Tibial nerve (tissue), 4 donors: Measurements from ENCODE around the gene TBPL2. TPM values are rescaled to one million over a fixed set of nuclear protein-coding genes. Genes with fewer than 3 reads are reported as not detected.
"Not testable (repeated sequence)": the region's sequence is repeated elsewhere in the genome, so short reads cannot be mapped to it uniquely, and the experiment has no call there.

Experiments used
- DNase-seq, 2 donors: peaks; one replicate each; pipeline ENCODE4 v3.0.0-alpha.2; 2019; ENCODE audit warnings: low spot score in 2 of 2
- H3K27ac ChIP-seq, 4 donors: fragments of 200-600 bp; sonication (generic) in 3 of 4; one replicate each; pipeline ENCODE4 v1.5.1; 2017 to 2019; ENCODE audit warnings: mild to moderate bottlenecking in 1 of 4
- H3K27me3 ChIP-seq, 2 donors: fragments of 200-600 bp; sonication (generic) in 1 of 2; one replicate each; pipeline versions ENCODE4 v1.5.1 to v1.6.0; 2017 to 2019
- H3K36me3 ChIP-seq, 3 donors: fragments of 200-600 bp; sonication (generic); one replicate each; pipeline ENCODE4 v1.5.1; 2018 to 2019
- H3K4me1 ChIP-seq, 4 donors: fragments of 200-600 bp; sonication (generic) in 3 of 4; one replicate each; pipeline ENCODE4 v1.5.1; 2017 to 2019
- H3K4me3 ChIP-seq, 4 donors: fragments of 200-600 bp; sonication (generic) in 3 of 4; one replicate each; pipeline ENCODE4 v1.5.1; 2017 to 2019; ENCODE audit warnings: mild to moderate bottlenecking in 1 of 4, moderate library complexity in 1 of 4
- H3K9me3 ChIP-seq, 4 donors: fragments of 200-600 bp; sonication (generic) in 3 of 4; one replicate each; pipeline ENCODE4 v1.5.1; 2017 to 2019
- CTCF ChIP-seq, 5 experiments: fragments of 200-600 bp in 3 of 5; fragments of 450-650 bp in 2 of 5; sonication (generic) in 3 of 5; IDR thresholded peaks; one replicate each; pipeline ENCODE4 v1.5.1; 2016 to 2019; ENCODE audit warnings: antibody characterized with exemption in 5 of 5, mild to moderate bottlenecking in 3 of 5, moderate library complexity in 2 of 5
- EP300 ChIP-seq, 2 donors: sonication (generic); formaldehyde crosslinking; IDR thresholded peaks; one replicate each; pipeline ENCODE4 v1.6.1; 2017; ENCODE audit warnings: antibody characterized with exemption in 2 of 2, mild to moderate bottlenecking in 1 of 2
- POLR2A ChIP-seq, 2 donors: fragments of 450-650 bp; IDR thresholded peaks; one replicate each; pipeline ENCODE4 v1.6.1; 2017; ENCODE audit warnings: antibody characterized with exemption in 2 of 2, mild to moderate bottlenecking in 2 of 2, moderate library complexity in 2 of 2
- whole genome bisulfite sequencing, 2 donors: methylation state at CpG; one replicate each; pipeline ENCODE4 v1.1.5; 2018; 5-methylcytosine and 5-hydroxymethylcytosine counted together
- total RNA-seq, 4 donors: library from RNA; depleted of rRNA; stranded (reverse); fragments of >200 nt; gene quantifications; one replicate each; pipeline ENCODE4 v1.1.0, GENCODE V29; 2016

Gene TBPL2
- total RNA-seq, 4 donors from 2014 or later, result 0.90 TPM; not detected in 3

- H3K9me3 ChIP-seq, result no peaks in the 10 kb centered on the region
- H3K27me3 ChIP-seq, result no peaks in the 10 kb centered on the region
- DNase-seq, result no peak
- TF ChIP-seq CTCF (IDR thresholded peaks at IDR 0.05) (no peak), EP300 (IDR thresholded peaks at IDR 0.05) (no peak), POLR2A (IDR thresholded peaks at IDR 0.05) (no peak)
- H3K36me3 ChIP-seq, result no peaks in the 10 kb centered on the region
- no peak overlapping the region for H3K4me3 ChIP-seq
- WGBS, 2 donors, result 78 to 83% methylated on average over 1 of the region's 1 CpG
- H3K27ac ChIP-seq, result no peak overlapping the region
- H3K4me1 ChIP-seq, result no peaks in the 10 kb centered on the region
Measured at GRCh38 chr14:55425091-55425490, 15.3 kb downstream of the TBPL2 start.

GRCh38 chr14:55423969-55424368 is 16.4 kb downstream of the TBPL2 start:
- 38 to 42% methylated on average over 2 of the region's 2 CpGs for whole genome bisulfite sequencing, 2 donors

GRCh38 chr14:55422338-55422737 is 18.1 kb downstream of the TBPL2 start:
- not testable (repeated sequence) for H3K9me3 ChIP-seq, H3K27ac ChIP-seq, H3K27me3 ChIP-seq, H3K4me3 ChIP-seq, H3K36me3 ChIP-seq, H3K4me1 ChIP-seq, DNase-seq
- WGBS, 2 donors, result 92 to 94% methylated on average over 11 of the region's 11 CpGs

More at GRCh38 chr14:55423969-55424368, 16.4 kb downstream of the TBPL2 start:
- Histone ChIP-seq H3K4me1 (no peaks in the 10 kb centered on the region), H3K4me3 (no peak overlapping the region), H3K27me3 (no peaks in the 10 kb centered on the region), H3K36me3 (no peaks in the 10 kb centered on the region), H3K27ac (no peak overlapping the region), H3K9me3 (no peaks in the 10 kb centered on the region)
- TF ChIP-seq POLR2A (IDR thresholded peaks at IDR 0.05), result no peak
- no peak for TF ChIP-seq EP300 (IDR thresholded peaks at IDR 0.05)
- TF ChIP-seq CTCF (IDR thresholded peaks at IDR 0.05), result no peak
- DNase-seq, result no peak

GRCh38 chr14:55419663-55420062 is 20.8 kb downstream of the TBPL2 start:
- DNase-seq, result no peak
- no peak overlapping the region for H3K4me3 ChIP-seq
- no peak for TF ChIP-seq POLR2A (IDR thresholded peaks at IDR 0.05)
- no peak for TF ChIP-seq CTCF (IDR thresholded peaks at IDR 0.05)
- TF ChIP-seq EP300 (IDR thresholded peaks at IDR 0.05), result no peak
- peaks cover 0 to 1% of the 10 kb centered on the region in 2 donors for H3K27me3 ChIP-seq
- H3K4me1 ChIP-seq, result no peaks in the 10 kb centered on the region
- H3K27ac ChIP-seq, result no peak overlapping the region
- WGBS, 2 donors, result 90 to 94% methylated on average over 1 of the region's 1 CpG
- no peaks in the 10 kb centered on the region for H3K36me3 ChIP-seq
- no peaks in the 10 kb centered on the region for H3K9me3 ChIP-seq

GRCh38 chr14:55418411-55418810 is 22.0 kb downstream of the TBPL2 start:
- H3K9me3 ChIP-seq, result no peaks in the 10 kb centered on the region
- peaks cover 0 to 11% of the 10 kb centered on the region in 2 donors for H3K27me3 ChIP-seq
- no peaks in the 10 kb centered on the region for H3K4me1 ChIP-seq
- no peak overlapping the region for H3K4me3 ChIP-seq
- DNase-seq, result no peak
- no peak for TF ChIP-seq EP300 (IDR thresholded peaks at IDR 0.05)
- WGBS, 2 donors, result 29 to 30% methylated on average over 6 of the region's 6 CpGs
- no peak overlapping the region for H3K27ac ChIP-seq
- H3K36me3 ChIP-seq, result no peaks in the 10 kb centered on the region

- no peak overlapping the region for H3K4me3 ChIP-seq
- DNase-seq, result no peak
- no peak for TF ChIP-seq CTCF (IDR thresholded peaks at IDR 0.05)
- TF ChIP-seq EP300 (IDR thresholded peaks at IDR 0.05), result no peak
- TF ChIP-seq POLR2A (IDR thresholded peaks at IDR 0.05), result no peak
- H3K36me3 ChIP-seq, result no peaks in the 10 kb centered on the region
- no peak overlapping the region for H3K27ac ChIP-seq
- peaks cover 0 to 11% of the 10 kb centered on the region in 2 donors for H3K27me3 ChIP-seq
- no peaks in the 10 kb centered on the region for H3K4me1 ChIP-seq
- H3K9me3 ChIP-seq, result no peaks in the 10 kb centered on the region
Measured at GRCh38 chr14:55417955-55418354, 22.5 kb downstream of the TBPL2 start.
